Fibroblast of pulmonary artery (primary cell): ENCODE results near the gene SSBP1.
"Not testable (repeated sequence)": the region's sequence is repeated elsewhere in the genome, so short reads cannot be mapped to it uniquely, and the experiment has no call there.

ENCODE experiments used
- DNase-seq: peaks from one replicate; pipeline ENCODE4 v3.0.0-alpha.2; 2010; ENCODE audit warnings: low read depth
- H3K4me3 ChIP-seq: replicated peaks from 2 replicates; pipeline ENCODE4 v1.5.1; 2011; ENCODE audit warnings: low read depth, mild to moderate bottlenecking, control low read depth, low read length, moderate library complexity
- CTCF ChIP-seq: IDR thresholded peaks from 2 replicates; pipeline ENCODE4 v1.5.1; 2011; ENCODE audit warnings: mild to moderate bottlenecking, control low read depth, low read length, inconsistent platforms; ENCODE audit errors: missing control alignments

Gene SSBP1

GRCh38 chr7:141737836-141738591 lies at the start of gene SSBP1:
TSS of gene SSBP1 (plus strand) at chr7:141738358. CDS start at chr7:141739167, 809 bp downstream.
- peak within 1 kb of the TSS; percentile 93 for H3K4me3 ChIP-seq
- TF ChIP-seq CTCF: peak; percentile 78

GRCh38 chr7:141689072-141689825 lies 48.9 kb upstream of the SSBP1 start:
- not testable (repeated sequence) for H3K4me3 ChIP-seq, DNase-seq

More at GRCh38 chr7:141737836-141738591, at the start of gene SSBP1:
- peak; percentile 98 for DNase-seq

GRCh38 chr7:141691540-141691939 lies 46.6 kb upstream of the SSBP1 start:
- TF ChIP-seq CTCF: no peak
- DNase-seq: no peak
- H3K4me3 ChIP-seq: no peak overlapping the region

GRCh38 chr7:141691961-141692360 lies 46.2 kb upstream of the SSBP1 start:
- H3K4me3 ChIP-seq: no peak overlapping the region
- TF ChIP-seq CTCF: no peak
- no peak for DNase-seq

- no peak for DNase-seq
- H3K4me3 ChIP-seq: no peak overlapping the region
These were observed 45.1 kb upstream of the SSBP1 start for GRCh38 chr7:141693082-141693481.

GRCh38 chr7:141695803-141696289 lies 42.3 kb upstream of the SSBP1 start:
- H3K4me3 ChIP-seq: no peak overlapping the region
- no peak for TF ChIP-seq CTCF
- no peak for DNase-seq

More at GRCh38 chr7:141693082-141693481, 45.1 kb upstream of the SSBP1 start:
- TF ChIP-seq CTCF: no peak

GRCh38 chr7:141696348-141696747 lies 41.8 kb upstream of the SSBP1 start:
- DNase-seq: no peak
- TF ChIP-seq CTCF: no peak

More at GRCh38 chr7:141696348-141696747, 41.8 kb upstream of the SSBP1 start:
- no peak overlapping the region for H3K4me3 ChIP-seq
